NCI-H2107 treated with DMSO at 0.1 percent for 48 hours (cell line): Measurements from ENCODE around the gene PMEL.
"Not testable (repeated sequence)": the region's sequence is repeated elsewhere in the genome, so short reads cannot be mapped to it uniquely, and the experiment has no call there.

ENCODE experiments used
- DNase-seq: peaks from one replicate; lab custom pipeline; 2025; ENCODE audit not compliant: unreplicated experiment; lab: John Stamatoyannopoulos, UW

The PMEL gene

DNA sequence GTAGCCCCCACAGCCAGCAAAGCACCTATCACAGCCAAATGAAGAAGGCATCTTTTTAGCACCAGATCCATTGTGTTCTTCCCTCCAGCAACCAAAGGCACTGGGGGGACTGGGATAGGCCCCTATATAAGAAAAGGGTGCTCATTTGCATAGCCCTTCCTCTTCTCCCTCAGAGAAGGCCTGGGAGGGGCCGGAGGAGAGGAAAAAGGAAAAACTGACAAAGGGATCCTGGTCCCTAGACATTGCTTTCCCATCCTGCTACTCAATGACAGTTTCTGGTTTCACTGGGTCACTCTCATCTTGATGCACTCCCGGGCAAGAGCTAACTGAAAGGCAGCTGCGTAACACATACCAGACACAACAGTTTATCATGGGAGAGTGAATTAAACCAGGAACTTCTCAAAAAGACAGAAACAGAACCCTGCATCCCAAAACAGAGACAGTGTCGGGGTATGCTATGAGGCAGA is at the start of gene PMEL:
Gene PMEL (minus strand): TSS at position 102 of the 467 bp plus-strand sequence. CDS start 31 bp downstream, at position 71.
- no peak for DNase-seq

DNA sequence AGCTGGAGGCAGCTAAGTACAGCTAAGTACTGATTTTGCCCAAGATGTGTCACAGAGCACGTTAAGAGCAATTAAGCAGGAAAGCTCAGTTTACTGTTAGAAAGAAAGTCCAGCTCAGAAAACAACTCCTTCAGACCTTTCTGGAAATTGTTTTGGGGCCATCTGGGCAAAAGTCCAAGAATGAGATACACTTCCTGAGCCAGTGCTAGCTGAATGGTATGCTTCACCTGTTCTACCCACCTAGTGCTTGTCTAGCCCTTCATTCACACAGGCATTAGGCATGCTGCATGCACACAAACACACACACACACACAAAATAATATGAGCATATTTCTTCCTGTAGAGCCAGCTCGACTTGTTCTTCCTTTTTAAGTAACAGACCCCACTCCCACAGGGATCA is 48.4 kb upstream of the PMEL start:
- DNase-seq: peak; percentile 80

DNA sequence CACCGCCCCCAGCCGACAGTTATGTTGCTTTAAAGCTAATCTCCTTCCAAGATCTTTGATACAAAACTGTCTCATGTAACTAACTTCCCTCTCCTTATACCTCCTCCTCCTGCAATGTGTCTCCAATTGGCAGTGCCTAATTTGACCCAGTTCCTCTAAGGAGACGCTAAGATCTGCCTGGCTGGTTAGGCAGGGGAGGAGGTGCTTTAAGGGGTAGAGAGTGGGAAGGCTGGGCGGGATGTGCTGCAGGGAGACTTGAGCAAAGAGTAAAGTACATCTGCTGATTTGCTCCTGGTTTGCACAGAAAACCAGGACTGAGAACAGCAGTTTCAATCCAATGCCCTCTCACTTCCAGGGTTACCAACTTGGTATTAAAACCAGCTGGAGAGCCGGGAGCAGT is 47.6 kb upstream of the PMEL start:
- DNase-seq: no peak

- DNase-seq: no peak
Observed at GRCh38 chr12:56011509-56012090, 45.8 kb upstream of the PMEL start.

- DNase-seq: no peak
Observed at GRCh38 chr12:56010111-56010570, 44.3 kb upstream of the PMEL start.

DNA sequence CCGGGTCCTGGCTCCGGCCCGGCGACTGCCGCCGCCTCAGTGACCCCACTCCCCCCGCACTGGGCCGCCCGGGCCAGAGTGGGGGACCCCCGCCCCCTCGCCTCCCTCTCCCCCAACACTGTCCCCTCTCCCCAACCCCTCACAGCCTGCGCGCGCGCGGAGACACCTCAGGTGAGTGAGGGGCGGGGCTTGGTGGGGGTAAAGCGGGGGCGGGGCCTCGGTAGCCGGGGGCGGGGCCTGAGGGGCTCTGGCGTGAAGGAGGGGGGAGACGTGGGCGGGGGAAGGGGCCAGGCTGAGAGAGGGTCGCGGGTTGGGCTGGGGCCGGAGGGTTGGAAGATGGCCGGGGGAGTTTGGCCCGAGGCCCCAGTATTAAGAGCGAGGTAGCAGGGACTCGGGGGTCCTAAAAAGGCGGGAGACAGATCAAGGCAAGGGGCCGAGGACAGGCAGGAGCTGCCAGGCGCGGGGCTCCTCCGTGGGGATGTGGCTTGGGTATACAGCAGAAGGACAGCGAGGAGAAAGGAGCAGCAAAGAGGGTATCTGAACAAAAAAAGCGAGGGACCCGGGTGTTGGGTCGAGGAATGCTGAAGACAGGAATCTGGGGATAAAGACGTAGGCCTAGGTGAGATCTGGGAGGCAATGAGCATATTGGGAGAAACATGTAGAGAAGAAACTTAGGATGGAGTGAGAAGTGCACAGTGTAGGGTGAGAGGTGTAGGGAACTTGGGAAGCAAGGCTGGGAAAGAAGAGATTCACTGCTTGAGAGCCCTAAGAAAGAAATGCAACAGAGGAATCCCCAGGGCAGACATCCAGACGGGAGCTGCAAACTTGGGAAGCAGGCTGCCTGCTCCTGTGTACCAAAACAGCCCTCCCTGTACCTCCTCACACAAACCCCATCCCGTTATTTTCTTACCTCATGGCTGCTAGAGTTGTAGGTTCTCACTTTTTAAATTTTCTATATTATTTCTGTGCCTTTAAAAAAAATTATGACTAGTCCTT is 42.0 kb upstream of the PMEL start:
- peak; percentile 39 for DNase-seq

GRCh38 chr12:56004211-56004610 is 38.4 kb upstream of the PMEL start:
- no peak for DNase-seq

DNA sequence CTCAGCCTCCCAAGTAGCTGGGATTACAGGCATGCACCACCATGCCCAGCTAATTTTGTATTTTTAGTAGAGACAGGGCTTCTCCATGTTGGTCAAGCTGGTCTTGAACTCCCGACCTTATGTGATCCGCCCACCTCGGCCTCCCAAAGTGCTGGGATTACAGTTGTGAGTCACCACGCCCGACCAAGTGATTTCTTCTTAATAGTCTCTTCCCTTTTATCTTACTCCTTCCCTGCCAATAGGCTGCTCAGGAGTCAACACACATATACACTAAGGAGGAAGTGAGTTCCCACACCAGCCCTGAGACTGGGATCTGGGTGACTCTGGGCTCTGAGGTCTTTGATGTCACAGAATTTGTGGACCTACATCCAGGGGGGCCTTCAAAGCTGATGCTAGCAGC is 37.5 kb upstream of the PMEL start:
- not testable (repeated sequence) for DNase-seq

- no peak for DNase-seq
Observed at GRCh38 chr12:56001487-56002100, 35.8 kb upstream of the PMEL start.

GRCh38 chr12:55999999-56000540 is 34.2 kb upstream of the PMEL start:
- not testable (repeated sequence) for DNase-seq

- DNase-seq: not testable (repeated sequence)
Observed at GRCh38 chr12:55999522-55999921, 33.7 kb upstream of the PMEL start.

GRCh38 chr12:55997535-55997859 is 31.7 kb upstream of the PMEL start:
- no peak for DNase-seq

DNA sequence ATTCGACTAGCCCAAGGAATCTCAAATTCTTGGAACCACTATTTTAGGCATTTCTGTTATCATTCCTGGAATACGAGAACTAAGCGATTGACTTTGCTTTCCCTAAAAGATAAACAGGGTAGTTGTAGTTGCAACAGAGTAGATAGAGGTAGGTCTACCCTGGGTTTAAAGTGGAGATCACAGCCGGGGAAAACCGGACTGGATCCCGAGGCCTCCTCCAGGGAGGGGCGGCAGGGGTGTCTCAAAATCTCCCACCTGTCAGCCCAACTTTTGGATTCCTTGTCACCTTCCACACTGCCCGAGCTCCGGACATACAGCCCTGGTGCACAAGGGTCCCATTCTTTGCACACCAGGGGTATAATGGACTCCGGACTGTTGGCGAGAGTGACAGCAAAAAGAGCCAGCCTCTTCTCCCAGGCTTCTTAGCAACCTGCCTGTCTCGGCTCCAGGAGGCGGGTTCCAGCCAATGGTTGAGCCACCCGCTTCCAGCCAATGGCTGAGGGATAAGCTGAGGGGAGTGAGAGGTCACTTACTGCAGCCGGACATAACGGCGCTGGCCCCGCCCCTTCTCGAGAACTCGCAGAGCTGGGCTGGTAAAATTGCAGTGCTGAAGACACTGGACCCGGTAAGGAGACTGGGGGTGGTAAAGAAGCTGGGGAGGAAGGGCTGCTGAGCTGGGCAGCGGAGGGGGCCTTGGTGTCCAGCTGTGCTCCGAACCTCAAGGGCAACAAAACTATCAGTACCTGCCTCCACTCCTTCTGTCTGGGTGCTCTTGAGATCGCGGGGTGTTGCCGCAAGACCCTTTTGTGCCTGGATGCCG is 31.1 kb upstream of the PMEL start, which contains the start of gene SUOX:
Gene SUOX (plus strand): TSS at position 562 of the 820 bp plus-strand sequence. CDS start 4,946 bp downstream, outside the sequence.
- DNase-seq: peak; percentile 88

DNA sequence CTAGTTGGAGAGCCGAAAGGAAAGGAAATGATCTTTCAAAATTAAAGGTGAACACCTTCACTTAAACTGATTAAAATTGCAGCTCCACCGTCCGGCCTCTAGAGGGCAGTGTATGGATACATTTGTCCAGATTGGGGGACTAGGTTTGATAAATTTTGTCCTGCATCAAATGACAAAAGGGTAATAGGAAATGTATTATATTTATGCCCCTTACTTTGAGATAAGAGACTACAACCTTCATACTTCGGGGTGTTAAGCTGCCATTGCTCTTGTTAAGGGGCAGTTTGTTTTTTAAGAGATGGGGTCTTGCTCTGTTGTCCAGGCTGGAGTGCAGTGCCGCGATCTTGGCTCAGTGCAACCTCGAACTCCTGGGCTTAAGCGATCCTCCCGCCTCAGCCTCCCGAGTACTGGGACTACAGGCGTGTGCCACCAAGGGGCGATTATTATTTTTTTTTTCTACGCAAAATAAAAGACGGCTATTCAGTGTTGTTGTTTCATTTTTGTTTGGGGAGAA is 30.4 kb upstream of the PMEL start:
- peak; percentile 91 for DNase-seq

- DNase-seq: no peak
Observed at GRCh38 chr12:55995366-55995765, 29.5 kb upstream of the PMEL start.

DNA sequence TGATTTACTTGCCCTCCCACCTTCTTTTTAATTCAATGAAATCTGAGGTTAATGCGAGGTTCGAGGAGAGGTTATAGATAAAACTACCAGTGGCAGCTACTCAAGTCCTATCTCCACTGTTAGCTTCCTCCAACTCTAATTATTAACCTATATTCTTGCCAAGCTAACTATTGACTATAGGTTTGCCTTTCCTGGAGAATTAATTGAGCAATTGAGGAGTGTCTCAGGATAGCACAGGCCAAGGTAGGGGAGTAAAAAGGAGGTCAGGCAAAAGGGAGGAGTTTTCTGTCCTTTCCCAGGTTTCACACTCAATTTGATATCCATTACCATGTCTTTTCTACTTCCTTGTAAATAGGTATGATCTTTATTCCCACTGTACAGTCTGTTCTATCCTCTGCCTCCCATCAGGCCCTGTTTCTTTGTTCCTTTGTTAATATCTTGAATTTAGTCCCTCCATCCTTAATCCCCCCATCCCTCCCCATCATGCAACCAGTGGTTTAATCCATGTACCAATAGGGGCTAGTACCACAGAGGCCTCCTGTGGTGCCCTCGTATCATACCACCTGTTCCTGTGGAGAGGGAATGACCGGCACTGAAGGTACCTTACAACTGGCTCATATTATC is 27.5 kb upstream of the PMEL start:
- no peak for DNase-seq

- no peak for DNase-seq
Observed at GRCh38 chr12:55991110-55991509, 25.3 kb upstream of the PMEL start.

DNA sequence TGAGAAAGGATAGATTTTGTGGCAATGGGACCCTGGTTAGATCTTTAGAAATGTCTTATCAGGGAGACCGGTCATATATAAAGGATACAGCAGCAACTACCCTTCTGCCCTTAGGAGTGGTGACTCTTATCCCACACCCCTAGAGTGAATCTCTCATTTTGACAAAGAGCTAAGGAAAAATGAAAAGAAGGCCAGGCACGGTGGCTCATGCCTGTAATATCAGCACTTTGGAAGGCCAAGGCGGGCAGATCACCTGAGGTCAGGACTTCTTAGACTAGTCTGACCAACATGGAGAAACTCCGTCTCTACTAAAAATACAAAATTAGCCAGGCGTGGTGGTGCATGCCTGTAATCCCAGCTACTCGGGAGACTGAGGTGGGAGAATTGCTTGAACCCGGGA is 20.1 kb upstream of the PMEL start:
- DNase-seq: not testable (repeated sequence)

DNA sequence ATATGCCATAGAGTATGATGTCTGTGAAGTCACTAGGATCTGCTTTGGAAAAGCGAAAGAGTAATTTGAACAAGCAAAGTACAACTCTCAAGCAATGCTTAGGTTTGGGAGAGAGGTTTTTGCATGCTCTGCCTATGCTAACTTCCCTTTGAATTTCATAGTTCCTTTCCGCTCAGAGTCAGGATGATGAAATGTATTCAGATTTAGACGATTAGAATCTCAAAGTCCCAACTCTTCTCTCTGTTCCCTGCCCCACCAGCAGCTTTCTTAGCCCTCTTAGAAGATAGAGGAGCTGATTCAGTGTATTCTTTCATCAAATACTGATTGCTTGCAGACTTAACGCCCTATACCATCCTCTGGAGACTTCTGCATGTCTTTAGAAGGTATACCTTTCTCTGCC is 19.5 kb upstream of the PMEL start:
- no peak for DNase-seq

- DNase-seq: no peak
Observed at GRCh38 chr12:55984861-55985260, 19.0 kb upstream of the PMEL start.
